ENCODE data around the gene SERPINE2. TPM values are rescaled to one million over a fixed set of nuclear protein-coding genes. Genes with fewer than 3 reads are reported as not detected.

SERPINE2 gene
- total RNA-seq, 1 donor from 2014 or later = 63.7 TPM

DNA sequence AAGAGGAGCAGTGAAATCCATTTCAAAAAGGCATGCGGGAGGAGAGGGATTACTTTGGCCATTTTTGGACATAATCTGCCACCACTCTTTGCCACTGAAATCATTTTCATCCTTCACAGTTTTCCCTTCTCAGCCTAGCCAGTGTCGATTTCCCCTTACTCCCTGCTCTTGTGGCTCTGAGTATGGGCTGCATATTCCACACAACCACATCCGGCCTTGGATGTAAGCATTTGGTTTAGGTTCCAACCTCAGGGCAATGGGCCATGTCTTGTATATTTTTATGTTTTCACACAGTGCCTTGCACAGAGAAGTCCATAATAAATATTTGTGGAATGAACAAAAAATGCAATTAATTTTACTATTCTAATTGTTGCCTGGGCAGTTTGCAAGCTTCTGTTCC lies 7.7 kb upstream of the SERPINE2 start:
- no peak for ATAC-seq

DNA sequence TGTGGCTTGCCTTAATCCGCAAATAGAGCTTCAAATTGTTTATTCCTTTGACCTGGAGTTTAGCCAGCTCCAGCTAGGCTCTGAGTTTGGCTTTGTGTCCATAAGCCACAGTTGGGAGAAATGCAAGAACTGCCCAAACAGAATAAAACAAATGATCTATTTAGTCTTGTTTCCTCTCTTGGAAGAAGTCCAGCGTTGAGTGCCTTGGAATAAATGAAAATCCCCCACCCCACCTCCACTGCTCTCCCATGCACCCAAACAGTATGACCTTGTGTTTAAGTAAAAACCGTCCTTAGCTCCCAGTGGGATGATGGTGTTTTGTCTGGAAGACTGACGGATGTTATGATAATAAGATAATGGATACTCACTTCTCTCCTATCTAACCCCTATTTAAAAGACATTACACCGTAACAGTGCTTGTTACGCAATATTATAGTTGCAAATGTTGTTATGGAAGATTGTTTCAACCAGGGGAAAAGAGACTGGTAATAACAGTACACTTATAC lies 3.2 kb upstream of the SERPINE2 start:
- no peak for ATAC-seq

DNA sequence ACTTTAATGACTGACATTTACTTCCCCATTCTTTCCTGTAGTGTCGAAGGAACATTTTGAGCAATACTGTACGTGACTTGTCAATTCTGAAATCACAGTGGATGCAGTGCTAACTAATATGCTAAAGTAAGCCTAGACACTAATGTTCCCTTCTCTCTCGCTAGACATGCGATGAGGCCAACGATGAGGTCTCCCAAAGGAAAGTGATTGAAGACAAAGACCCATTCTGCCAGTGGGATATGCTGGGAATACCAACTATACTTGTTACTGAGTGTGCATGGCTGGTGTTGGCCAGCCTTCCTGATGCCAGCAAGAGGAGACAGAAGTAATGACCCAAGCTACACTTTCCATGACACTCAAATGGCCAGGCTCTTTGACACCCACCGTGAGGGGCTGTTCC lies 2.5 kb upstream of the SERPINE2 start:
- no peak for ATAC-seq

DNA sequence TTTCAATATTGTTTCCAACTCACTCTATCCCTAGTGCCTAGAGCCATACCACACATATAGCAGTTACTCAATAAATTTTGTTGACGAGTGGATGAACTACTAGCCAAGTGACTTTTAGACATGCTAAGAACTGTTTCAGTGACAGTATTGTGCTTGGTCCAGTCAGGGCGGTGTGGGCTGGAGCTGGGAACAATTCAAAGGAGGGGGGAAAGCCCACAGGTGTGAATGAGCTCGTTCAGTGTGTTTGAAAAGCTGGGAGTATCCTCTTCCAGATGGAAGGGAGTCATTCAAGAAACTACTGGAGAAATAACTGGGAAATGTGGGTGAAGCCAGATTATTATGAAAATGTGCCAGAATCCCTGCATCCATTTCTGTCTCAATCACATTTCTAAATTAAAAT lies 1.7 kb upstream of the SERPINE2 start:
- ATAC-seq = peak; percentile 6

DNA sequence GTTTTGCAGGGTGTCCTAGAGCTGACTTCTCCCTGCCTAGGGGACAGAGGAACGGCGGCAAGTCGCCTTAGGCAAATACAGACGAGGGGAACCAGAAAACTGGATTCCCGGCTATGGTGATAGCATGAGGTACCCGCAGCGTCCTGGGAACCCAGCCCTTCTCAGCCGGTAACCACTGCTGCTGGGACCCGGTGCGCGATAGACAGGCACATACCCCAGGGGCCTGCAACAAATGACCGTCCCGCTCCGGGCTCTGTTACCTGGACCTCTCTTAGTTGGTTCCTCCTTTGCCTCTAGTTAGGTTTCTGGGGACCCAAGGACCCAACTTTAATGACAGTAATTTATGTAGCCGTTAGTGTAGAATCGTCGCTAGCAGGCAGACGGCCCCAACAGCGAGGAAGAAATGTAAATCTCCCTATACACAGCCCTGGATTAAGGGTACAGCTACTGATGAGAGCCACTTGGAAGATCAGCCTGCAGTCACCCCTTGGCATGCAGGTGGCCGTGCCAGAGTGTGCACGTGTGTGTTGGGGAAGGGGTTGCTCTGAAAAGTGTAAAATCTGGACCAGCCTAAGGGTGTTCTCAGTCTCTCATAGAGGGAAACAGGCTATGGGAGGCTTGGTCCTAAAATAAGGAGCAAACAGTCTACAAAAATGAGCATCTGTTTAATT lies 819 bp upstream of the SERPINE2 start:
- ATAC-seq = peak; percentile 8

DNA sequence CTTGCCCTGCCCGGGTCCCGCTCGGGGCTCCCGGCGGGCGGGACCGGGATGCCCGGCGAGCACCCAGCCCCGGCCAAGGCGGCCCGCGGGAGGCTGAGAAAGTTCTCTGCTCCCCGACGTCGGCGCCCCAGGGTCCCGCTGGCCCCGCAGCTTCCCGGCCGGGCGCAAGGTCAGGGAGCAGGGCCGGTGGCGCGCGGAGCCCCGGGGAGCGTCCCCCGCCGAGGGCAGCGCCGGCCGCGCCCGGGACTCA lies 331 bp downstream of the SERPINE2 start:
- peak; percentile 14 for ATAC-seq

DNA sequence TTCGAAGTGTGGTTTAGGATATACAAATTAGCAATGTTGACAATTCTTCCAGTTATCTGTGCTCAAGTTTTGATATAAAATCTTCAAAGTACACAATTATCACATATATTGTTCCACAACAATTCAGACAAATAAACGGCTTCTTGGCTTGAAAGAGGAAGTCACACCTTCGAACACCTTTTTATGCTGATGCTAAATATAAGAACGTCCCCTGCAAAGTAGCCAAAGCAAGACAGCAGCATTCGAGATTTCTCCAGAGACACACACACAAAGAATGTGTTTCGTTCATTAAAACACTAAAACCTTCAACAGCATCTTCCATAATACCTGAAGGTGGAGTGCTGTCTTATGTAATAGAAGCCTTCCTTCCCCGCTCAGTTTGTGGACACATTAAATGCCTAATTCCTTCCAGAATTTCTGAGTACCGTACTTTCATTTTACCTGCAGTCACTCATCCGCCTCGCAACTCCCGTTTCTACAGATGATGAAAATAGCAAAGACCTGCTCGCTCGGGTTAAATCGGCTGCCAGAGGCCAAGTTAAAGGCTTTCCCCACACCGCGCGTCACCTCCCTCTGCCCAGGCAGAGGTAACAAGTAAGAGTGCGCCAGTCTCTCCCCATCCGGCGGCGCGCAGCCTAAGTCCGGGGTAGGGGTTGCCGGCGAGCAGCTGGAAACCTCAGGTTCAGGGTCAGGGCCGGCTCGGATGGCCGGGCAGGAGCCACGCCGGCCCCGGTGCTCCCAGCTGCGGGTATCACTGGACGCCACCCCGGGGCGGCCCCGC lies 847 bp downstream of the SERPINE2 start:
- ATAC-seq = peak; percentile 57

DNA sequence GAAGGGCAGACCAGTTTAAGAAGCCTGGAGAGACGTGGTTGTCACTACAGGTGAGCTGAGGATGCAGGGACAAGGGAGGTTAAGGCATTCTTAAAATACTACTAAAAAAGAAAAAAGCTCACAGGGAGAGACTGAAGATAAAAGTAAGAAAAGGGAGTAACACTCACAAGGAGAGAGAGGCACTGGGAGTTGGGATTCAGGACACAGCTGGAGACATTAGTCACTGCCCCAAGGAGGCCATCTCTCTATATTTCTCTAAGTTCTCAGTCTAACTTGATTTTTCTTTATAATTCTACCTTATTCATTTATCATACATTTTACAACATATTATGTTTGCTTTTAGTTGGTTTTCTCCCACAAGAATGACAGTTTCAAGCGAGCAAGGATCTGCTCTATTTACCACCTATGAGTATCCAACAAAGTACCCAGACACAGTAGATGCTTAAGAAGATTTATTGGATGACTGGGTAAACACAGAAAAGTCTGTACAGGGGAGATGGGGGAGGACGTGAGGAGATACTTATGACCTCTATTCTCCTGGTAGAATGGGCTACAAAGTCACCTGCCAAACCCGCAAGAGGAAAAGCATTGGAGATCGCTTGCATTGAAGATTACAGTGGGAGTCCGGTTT lies 2.2 kb downstream of the SERPINE2 start:
- ATAC-seq = no peak

DNA sequence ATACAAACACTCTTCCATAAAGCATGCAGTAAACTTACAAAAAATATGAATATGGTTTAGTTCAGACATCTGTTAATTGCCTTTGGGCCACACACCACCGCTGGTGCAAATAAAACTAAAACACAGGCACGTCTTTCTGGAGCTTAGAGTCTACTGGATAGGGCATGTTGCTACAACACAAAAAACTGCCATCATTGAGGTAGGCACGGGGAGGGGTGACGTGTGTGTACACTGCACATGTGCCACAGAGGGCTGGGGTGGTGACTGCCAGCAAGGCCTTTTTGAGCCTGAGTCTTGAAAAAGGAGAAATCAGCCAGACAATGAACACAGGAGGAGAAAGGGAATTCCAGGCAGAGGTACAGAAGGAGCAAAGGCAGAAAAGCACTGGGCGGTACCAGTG lies 5.1 kb downstream of the SERPINE2 start:
- ATAC-seq = peak; percentile 76

DNA sequence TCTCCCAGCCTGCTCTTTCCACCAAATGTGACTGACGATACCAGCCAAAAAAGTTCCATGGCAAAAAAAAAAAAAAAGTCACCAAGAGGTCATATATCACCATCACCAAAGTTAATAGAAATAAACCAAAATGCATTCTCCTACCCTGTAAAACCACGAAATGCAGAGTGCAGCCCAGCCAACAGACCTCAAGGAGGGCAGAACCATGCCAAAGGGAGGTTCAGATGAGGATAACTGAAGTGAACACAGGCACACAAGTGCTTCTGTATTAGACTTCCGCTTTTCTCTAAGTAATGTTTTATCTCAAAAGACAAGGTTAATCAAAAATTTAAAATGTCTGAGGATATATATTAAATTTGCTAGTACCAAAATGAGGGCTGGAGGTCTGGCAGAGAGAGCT lies 5.5 kb downstream of the SERPINE2 start:
- ATAC-seq = no peak

DNA sequence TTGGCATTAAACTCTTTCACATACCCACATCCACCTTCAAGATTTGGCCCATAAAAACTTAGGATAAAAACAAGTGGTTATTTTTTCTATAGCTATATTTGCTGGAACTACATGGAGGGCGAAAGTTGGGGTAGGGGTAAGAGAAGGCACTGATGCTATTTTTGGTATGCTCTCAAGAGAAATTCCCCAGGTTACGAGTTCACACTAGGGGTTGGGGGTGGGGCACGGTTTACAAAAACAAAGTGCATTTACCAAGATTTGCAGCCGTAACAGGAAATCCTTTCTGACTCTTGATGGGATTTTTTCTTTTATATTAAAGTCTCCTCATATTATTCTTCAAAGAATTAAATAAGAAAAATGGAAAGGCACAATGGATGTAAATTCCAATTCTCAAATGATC lies 6.8 kb downstream of the SERPINE2 start:
- no peak for ATAC-seq

DNA sequence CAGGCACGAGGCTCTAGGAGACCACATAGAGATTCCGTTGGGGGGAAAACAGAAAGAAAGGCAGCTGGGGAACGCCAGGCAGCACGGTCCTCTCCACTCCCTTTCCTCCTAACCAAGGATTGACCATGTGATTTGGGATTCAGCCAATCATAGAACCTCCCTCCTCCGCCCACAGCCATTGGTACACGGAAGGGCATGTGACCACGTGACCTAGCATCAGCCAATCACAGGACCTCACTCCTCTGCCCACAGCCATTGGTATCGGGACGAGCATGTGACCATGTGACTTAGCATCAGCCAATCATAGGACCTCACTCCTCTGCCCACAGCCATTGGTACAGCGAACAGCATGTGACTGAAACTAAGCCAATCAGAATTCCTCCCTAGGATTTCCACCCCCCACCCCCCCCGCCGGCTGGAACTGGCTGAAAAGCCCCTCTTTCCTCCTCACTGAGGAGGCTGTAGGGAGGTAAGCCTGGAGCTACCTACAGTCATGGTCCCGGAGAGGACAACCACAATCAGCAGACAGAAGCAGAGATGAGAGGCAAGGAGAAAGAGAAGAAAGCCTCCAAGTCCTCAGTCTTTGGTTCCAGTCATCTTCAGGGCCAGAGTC lies 7.6 kb downstream of the SERPINE2 start:
- no peak for ATAC-seq

DNA sequence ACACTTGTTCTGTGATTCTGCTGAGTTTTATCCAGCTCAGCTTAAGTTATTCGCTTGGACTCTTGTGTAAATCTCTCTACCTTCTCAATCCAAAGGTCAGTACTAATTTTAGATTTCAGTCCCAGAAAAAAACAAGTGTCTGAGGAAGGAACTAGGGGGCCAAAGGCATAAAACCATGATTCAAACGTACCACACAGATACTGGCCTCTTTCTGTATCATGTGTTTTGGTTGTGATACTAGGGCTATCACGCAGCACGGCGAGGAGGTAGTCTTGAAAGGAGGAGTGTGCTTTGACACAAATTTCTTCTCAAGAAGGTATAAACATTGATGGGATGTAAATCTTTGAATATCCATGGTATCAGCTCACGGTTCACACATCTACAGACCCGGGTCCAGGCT lies 8.3 kb downstream of the SERPINE2 start:
- no peak for ATAC-seq

DNA sequence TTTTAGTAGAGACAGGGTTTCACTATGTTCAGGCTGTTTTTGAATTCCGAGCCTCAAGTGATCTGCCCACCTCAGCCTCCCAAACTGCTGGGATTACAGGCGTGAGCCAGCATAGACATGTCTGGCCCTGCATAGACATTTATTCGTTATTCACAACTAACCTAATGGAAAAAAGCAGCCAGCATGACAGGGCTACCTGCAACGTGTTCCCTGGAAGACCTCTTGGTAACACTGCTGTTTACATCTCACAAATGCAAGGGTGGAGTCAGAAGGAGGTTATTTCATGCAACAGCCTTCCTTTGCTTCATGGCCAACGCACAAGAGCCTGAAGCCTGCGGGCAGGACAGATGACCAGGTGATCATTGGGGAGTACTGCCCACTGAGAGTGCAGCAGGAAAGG lies 9.2 kb downstream of the SERPINE2 start:
- peak; percentile 53 for ATAC-seq

DNA sequence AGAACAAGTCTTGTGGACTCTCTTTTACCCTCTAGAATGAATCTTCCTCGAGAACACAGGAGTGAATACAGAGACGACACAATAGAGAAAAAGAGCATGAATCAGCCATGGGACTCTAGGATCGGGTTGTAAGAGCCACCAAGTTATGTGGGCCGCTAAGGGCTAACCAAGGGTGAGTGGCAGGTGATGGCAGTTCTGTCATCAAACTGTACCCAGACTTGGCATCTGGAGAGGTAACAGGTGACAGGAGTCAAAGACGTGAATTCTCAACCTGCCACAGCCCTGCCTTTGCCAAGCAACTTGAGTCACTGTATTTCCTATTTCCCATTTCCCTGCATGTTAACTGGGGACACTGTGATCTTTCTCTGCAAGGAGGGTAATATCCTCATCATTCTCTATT lies 11.2 kb downstream of the SERPINE2 start:
- no peak for ATAC-seq

DNA sequence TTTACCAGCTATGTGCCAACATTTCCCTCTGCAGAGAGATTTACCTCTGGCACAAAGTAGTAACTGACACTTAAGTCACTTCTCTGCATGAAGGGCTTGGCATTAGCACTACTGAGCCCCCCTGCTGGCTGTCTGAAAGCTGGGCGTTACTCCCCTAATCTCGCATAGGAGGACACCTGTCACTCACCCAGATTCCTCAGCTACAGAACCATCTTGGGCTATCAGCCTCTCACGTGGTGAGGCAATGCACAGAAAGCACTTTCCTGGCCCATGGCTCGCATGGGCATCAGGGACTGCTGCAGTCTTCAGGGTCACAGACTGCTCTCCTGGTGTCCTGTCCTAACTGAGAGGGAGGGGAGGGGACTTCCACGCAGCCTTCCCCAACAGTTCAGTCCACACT lies 12.0 kb downstream of the SERPINE2 start:
- ATAC-seq = no peak

DNA sequence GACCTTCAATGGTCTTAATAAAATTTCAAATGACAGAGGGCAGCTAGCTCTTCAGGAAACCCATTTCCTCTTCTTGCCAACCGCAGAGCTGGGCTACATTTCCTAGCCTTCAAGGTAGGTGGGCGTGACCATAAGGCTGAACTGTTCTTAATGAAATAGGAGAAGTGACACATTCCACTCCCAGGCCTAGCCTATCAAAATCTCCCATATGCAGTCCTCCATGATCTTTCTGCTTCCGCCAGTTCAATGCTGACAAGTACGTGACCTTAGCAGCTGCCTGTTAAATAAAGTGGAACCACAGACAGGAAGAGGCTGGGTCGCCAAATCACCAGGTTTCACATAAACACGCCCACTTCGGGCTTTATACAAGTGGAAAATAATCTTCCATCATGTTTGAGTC lies 13.2 kb downstream of the SERPINE2 start:
- ATAC-seq = peak; percentile 52

DNA sequence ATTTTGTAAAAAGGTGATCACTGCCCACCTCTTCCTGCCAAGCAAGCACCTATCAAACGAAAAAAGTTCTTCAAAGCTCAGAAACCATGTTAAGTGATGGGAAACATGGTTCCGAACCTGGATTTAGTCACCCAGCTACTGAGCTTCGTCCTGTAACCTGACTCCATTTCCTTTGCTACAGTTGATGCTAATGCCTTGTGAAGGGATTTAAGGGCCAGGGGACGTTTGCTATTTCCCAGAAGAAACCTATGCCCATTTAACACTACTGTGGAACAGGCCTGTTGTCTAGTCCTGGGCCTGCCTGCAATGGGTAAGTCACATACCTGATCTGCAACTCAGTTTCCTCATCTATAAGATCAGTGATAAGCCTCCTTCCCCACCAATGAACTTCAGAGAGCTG lies 14.8 kb downstream of the SERPINE2 start:
- ATAC-seq = no peak

DNA sequence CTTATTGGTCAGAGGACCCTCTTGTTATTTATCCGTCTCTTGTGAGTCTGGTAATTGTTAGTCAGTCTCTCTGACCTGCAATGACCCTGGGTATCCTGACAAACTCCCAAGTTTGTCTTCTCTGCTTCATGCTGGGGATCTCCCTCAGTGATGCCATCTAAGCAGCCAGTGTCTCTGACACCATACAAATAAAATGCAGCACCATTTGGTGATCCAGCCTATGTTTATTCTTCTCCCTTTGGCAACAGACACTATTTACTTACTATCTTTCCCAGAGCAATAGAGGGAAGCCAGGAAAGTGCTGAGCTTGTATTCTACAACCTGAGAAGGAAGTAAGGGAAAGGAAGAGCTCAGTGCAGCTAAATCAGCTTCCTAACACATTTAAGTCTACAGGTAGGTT lies 15.9 kb downstream of the SERPINE2 start:
- peak; percentile 65 for ATAC-seq

DNA sequence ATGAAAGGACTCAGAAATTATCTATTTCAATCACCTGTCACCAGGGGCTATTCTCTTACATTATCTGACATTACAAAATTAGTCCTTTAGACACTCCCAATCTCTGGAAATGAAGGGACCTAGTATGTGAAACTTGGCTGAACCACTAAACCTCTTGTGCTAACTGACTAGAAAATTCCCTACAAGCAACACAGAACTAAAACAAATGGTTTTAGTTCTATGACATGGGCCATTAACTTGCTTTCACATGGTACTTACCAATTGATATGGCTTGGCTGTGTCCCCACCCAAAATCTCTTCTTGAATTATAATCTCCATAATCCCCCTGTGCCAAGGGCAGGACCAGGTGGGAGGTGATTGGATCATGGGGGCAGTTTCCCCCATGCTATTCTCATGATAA lies 16.6 kb downstream of the SERPINE2 start:
- no peak for ATAC-seq

DNA sequence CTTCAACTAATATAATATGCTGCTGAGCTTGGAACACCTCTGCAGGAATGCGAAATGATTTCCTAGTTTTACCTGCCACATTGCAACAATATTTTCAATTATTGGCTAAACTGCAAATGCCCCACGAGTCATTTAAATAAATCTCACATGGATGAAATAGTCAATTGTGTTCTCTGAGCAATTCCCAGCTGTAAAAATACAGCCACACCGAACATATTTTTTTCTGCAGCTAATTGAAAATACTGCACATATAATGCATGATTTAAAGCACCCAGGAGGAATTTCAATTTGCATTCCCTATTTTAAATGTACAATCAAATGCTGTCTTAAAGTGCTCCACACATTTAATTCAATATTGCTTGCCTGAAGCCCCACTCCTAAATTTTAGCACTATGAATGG lies 18.6 kb downstream of the SERPINE2 start:
- ATAC-seq = no peak

DNA sequence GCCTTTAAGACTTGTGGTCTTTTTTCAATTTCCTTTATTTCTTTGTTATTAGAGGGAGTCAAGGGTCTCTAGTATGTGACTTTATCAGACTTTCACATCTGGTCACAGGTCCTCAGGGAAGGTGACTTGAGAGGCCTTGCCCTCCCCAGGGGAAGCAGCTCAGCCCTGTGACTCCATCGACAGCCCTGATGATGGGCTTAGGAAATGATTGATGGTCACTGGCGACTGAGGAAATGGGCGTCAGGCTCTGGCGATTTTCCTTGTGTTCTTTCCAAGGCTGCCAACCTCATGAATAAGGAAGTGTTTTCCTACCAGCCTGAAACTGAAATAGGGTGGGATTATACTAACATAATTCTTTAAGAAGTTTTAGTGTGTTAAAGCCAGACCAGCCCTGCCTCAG lies 21.1 kb downstream of the SERPINE2 start:
- no peak for ATAC-seq

DNA sequence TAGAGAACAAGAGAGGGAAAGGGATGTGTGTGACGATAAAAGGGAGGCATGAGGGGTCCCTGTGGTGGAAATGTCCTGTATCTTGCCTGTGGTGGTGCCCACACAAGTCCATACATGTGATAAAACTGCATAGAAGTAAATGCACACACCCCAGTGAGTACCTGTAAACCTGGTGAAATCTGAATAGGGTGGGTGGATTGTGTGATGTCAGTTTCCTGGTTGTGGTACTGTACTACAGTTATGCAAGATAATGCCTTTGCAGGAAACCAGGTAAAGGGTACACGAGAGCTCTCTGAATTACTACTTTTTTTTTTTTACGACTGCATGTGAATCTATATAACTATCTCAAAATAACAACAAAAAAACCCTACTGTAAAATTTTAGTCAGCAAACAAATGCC lies 22.1 kb downstream of the SERPINE2 start:
- ATAC-seq = peak; percentile 64

DNA sequence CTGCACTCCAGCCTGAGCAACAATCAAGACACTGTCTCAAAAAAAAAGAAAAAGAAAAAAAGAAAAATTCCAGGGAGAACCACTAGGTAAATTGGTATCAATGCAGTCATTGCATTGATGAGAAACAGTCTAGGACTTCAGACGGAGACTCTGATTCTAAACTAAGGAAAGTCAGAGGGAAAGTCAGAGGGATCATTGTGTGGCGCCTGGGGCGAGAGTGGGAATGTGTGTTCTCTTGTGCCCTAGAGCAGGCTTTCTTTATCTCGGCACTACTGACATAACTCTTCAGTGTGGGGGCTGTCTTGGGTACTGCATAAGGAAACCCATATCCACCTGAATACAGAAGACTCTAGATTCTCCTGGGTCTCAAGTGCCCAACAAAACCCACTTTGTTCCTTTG lies 24.8 kb downstream of the SERPINE2 start:
- no peak for ATAC-seq

Data from esophagus mucosa (tissue), 1 donor.